NK-92 treated with Interleukin-12 subunit alpha and Interleukin-12 subunit beta, amount 100 ng/mL, for 24 hours (cell line): Measurements from ENCODE around the gene ASTL.
"Not testable (repeated sequence)": the region's sequence is repeated elsewhere in the genome, so short reads cannot be mapped to it uniquely, and the experiment has no call there.

Experiments used
- DNase-seq: peaks from one replicate; lab custom pipeline; 2025; lab: John Stamatoyannopoulos, UW

The ASTL gene

GRCh38 chr2:96138179-96139145 lies at the start of gene ASTL:
Gene ASTL (minus strand): TSS chr2:96138502. CDS start chr2:96138436, 66 bp downstream.
- peak; percentile 25 for DNase-seq

- DNase-seq, result no peak
Observed at GRCh38 chr2:96186562-96186961, 48.3 kb upstream of the ASTL start.

GRCh38 chr2:96185516-96185915 lies 47.2 kb upstream of the ASTL start:
- no peak for DNase-seq

- no peak for DNase-seq
Observed at GRCh38 chr2:96184989-96185388, 46.7 kb upstream of the ASTL start.

- no peak for DNase-seq
Observed at GRCh38 chr2:96184188-96184587, 45.9 kb upstream of the ASTL start.

GRCh38 chr2:96181529-96181928 lies 43.2 kb upstream of the ASTL start:
- DNase-seq, result no peak

GRCh38 chr2:96180521-96180920 lies 42.2 kb upstream of the ASTL start:
- DNase-seq, result no peak

DNA sequence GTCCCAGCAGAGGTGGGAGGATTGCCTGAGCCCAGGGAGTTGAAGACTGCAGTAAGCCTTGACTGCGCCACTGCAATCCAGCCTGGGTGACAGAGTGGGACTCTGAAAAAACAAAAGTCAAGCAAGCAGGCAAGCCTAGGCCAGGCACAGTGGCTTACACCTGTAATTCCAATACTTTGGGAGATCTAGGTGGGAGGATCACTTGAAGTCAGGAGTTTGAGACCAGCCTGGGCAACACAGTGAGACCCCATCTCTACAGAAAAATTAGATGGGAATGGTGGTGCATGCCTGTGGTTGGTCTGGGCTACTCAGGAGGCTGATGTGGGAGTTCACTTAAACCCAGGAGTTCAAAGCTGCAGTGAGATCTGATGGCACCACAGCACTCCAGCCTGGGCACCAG lies 41.7 kb upstream of the ASTL start:
- DNase-seq, result no peak

GRCh38 chr2:96176661-96177060 lies 38.4 kb upstream of the ASTL start:
- no peak for DNase-seq

DNA sequence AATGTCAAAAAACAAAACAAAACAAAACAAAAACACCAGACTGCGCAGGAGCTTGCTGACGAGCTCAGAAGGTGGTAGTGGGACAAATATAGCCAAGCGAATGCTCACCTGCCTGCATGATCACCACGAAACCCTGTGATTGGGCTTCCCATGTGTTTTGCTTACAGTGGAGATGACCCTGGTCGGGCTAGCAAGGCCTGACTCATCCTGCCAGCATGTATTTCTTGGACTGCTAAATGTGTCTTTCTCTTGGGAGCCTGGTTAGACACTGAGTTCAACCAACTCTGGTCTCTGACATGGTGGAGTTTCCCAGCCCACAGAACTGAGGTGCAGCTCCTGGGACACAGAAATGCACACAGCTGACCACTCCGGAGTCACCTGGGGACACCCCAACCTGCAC lies 37.6 kb upstream of the ASTL start:
- no peak for DNase-seq

DNA sequence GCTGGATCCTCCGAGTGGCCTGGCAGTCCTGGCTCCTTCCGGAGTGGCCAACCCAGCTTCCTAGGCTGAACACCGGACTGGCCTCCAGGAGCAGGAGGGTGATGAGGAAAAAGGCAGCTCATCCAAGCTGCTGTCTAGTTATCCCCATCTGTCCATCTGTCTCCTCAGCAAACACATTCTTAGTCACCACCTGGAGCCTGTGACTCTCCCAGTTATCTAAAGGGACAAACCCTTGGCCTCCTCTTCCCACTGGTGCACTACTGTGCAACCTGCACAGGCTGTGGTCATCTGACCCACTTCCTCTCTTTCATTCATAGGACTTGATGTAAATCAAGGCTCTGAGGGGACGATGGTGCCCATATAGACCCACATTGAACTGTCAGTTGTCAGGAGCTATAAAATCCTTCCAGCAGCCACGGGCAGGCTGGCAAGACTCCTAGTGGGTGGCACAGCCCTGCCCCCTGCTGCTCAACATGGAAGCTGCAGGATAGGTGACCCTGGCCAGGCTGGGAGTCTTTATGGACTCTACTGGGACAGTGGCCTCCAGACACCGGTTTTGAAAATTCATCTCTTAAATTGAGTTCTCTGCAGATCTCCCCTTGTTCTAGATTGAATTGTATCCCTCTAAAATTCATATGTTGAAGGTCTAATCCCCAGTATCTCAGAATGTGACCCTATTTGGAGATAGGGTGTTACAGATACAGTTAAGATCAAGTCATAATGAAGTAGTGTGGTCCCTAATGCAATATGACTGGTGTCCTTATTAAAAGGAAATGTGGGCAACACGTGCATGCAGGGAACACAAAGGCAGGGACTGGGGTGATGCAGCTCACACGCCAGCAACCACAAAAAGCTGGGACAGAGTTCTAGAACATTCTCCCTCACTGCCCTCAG lies 36.2 kb upstream of the ASTL start:
- DNase-seq, result peak; percentile 58

DNA sequence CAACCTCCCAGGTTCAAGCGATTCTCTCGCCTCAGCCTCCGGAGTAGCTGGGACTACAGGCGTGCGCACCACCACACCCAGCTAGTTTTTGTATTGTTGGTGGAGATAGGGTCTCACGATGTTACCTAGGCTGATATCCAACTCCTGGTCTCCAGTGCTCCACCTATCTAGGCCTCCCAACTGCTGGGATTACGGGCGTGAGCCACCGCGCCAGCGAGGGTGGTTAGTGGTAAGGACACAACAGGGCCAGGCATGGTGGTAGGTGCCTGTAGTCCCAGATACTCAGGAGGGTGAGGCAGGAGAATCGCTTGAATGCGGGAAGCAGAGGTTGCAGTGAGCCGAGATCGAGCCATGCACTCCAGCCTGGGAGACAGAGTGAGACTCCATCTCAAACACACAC lies 33.5 kb upstream of the ASTL start:
- DNase-seq, result no peak

GRCh38 chr2:96170626-96171025 lies 32.3 kb upstream of the ASTL start:
- no peak for DNase-seq

- no peak for DNase-seq
Observed at GRCh38 chr2:96169868-96170507, 31.7 kb upstream of the ASTL start.

- DNase-seq, result no peak
Observed at GRCh38 chr2:96167407-96168013, 29.2 kb upstream of the ASTL start.

- DNase-seq, result no peak
Observed at GRCh38 chr2:96164459-96165184, 26.3 kb upstream of the ASTL start.

DNA sequence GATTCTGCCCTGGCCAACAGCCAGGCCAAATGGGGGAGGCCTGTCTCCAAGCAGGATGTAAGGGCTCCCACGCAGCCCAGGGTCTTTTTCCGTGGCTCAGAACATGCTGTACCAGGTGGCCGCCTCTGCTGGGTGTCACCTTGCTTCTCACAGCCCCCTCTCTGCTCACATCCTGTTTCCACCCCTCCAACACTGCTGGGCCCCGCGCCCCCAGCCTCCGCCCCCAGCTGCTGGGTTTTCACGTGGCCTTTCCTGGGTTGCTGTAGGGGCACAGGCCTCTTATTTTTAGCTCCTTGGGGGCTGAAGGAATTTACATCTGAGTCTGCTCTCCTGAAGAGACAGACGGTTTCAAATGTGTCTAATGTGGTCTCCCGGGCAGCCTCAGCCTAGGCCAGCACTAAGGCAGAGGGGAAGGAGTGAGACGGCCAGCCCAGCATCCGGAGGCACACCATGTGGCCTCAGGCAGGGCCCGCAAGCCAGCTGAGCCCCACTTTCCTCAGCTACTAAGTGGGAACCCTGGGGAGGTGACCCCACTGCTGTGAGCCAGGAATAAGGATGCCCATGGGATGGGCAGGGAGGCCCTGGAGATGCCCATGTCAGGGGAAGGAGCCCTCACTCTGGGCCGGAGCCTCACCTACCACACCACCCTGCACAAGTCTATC lies 25.6 kb upstream of the ASTL start:
- peak; percentile 68 for DNase-seq

- no peak for DNase-seq
Observed at GRCh38 chr2:96163415-96163767, 25.1 kb upstream of the ASTL start.

DNA sequence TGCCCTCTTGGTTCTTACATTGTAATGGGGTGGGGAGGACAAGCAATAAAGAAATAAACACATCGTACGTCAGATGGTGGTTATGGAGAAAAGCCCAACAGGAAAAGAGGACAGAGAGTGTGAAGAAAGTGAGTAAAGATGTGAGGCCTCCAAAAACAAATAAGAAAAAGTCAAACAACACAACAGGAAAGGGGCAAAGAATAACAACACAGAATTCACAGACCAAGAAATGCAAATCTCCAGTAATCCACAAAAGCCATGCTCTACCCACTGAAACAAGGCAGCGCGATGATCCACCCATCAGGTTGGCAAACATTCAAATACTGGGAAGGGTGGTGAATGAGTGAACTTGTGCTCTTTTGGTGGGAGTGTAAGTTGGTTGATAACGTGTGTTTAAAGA lies 23.6 kb upstream of the ASTL start:
- no peak for DNase-seq

GRCh38 chr2:96160366-96160765 lies 22.1 kb upstream of the ASTL start:
- DNase-seq, result not testable (repeated sequence)
